Activated CD8-positive, alpha-beta T cell treated with anti-CD3 and anti-CD28 coated beads, Interleukin-2, amount 10 ng/mL, durations not matched to agents 7 days and 5 days (primary cell): Measurements from ENCODE around the gene POLR2F. TPM values are rescaled to one million over a fixed set of nuclear protein-coding genes. Genes with fewer than 3 reads are reported as not detected.

Experiments
- ATAC-seq: fragments of 150-1000 bp; cut with Tn5 transposase; one replicate; pipeline ENCODE4 v1.10.0; 2021; ENCODE audit warnings: moderate library complexity
- CTCF ChIA-PET: fragments of 350-600 bp; sonication (Branson Sonifier 250); formaldehyde crosslinking; loops from one replicate; lab custom pipeline; 2021; ENCODE audit warnings: antibody characterized with exemption; lab: Charles Lee
- POLR2A ChIA-PET: fragments of 350-600 bp; sonication (Branson Sonifier 250); formaldehyde crosslinking; loops from one replicate; lab custom pipeline; 2021; ENCODE audit warnings: antibody characterized with exemption; lab: Charles Lee
- DNase-seq: peaks from one replicate; pipeline ENCODE4 v3.0.0-alpha.2; 2020
- H3K27ac Mint-ChIP-seq: one replicate; pipeline ENCODE4 v1.8.0; 2021; ENCODE audit warnings: mild to moderate bottlenecking, mixed read lengths
- H3K27me3 Mint-ChIP-seq: one replicate; pipeline ENCODE4 v1.8.0; 2021; ENCODE audit warnings: low read depth, mixed read lengths
- H3K36me3 Mint-ChIP-seq: one replicate; pipeline ENCODE4 v1.8.0; 2021; ENCODE audit warnings: low read depth, mixed read lengths
- H3K4me1 Mint-ChIP-seq: one replicate; pipeline ENCODE4 v1.8.0; 2021; ENCODE audit warnings: low read depth, mixed read lengths
- H3K4me3 Mint-ChIP-seq: one replicate; pipeline ENCODE4 v1.8.0; 2021; ENCODE audit warnings: mild to moderate bottlenecking, mixed read lengths
- H3K9me3 Mint-ChIP-seq: one replicate; pipeline ENCODE4 v1.8.0; 2022; ENCODE audit warnings: mixed read lengths; ENCODE audit not compliant: insufficient read depth
- total RNA-seq, 2 experiments: library from RNA; stranded (reverse); gene quantifications; one replicate each; pipeline ENCODE4 v1.2.3, GENCODE V29; 2021

POLR2F gene
- total RNA-seq, 2 experiments from 2014 or later: 71.7 to 73.8 TPM

- H3K4me1 Mint-ChIP-seq: peaks cover 32% of the 10 kb centered on the region
These were observed 41.3 kb upstream of the POLR2F start for GRCh38 chr22:37912171-37912570.

GRCh38 chr22:37913233-37913721 is 40.2 kb upstream of the POLR2F start:
- H3K27ac Mint-ChIP-seq: no peak overlapping the region
- no peaks in the 10 kb centered on the region for H3K9me3 Mint-ChIP-seq
- no peak for DNase-seq
- H3K4me1 Mint-ChIP-seq: peaks cover 25% of the 10 kb centered on the region
- POLR2A ChIA-PET: interaction anchor here (0.6 kb wide), 1 partner anchor 1754 kb away, joined by 3 read pairs; no protein-coding TSS in a partner anchor
- H3K36me3 Mint-ChIP-seq: peaks cover 4% of the 10 kb centered on the region
- no peak overlapping the region for H3K4me3 Mint-ChIP-seq
- no peaks in the 10 kb centered on the region for H3K27me3 Mint-ChIP-seq
- no peak for ATAC-seq
- CTCF ChIA-PET: interaction anchor here (1.3 kb wide), 1 partner anchor 50 kb away, joined by 4 read pairs; no protein-coding TSS in a partner anchor

More at GRCh38 chr22:37912171-37912570, 41.3 kb upstream of the POLR2F start:
- ATAC-seq: peak; percentile 40
- H3K36me3 Mint-ChIP-seq: peaks cover 4% of the 10 kb centered on the region
- DNase-seq: no peak
- ChIA-PET CTCF (interaction anchor here (1.0 to 1.5 kb wide), 2 partner anchors 22 to 94 kb away, joined by 3 to 4 read pairs; no protein-coding TSS in a partner anchor), POLR2A (interaction anchor here (0.5 kb wide), 1 partner anchor 68 kb away, joined by 3 read pairs; no protein-coding TSS in a partner anchor)
- H3K4me3 Mint-ChIP-seq: no peak overlapping the region
- peak overlapping the region; percentile 39 for H3K27ac Mint-ChIP-seq
- no peaks in the 10 kb centered on the region for H3K27me3 Mint-ChIP-seq
- no peaks in the 10 kb centered on the region for H3K9me3 Mint-ChIP-seq

- POLR2A ChIA-PET: interaction anchor here (0.6 to 1.1 kb wide), 3 partner anchors 11 to 601 kb away, joined by 3 to 4 read pairs (median 4); partner anchors contain the start of gene MICALL1
These were observed 37.2 kb upstream of the POLR2F start for GRCh38 chr22:37916311-37916710.

GRCh38 chr22:37917874-37918548 is 35.5 kb upstream of the POLR2F start:
- ATAC-seq: no peak
- no peak for DNase-seq
- no peaks in the 10 kb centered on the region for H3K27me3 Mint-ChIP-seq
- H3K9me3 Mint-ChIP-seq: no peaks in the 10 kb centered on the region
- H3K4me3 Mint-ChIP-seq: no peak overlapping the region
- CTCF ChIA-PET: no interaction called here
- H3K36me3 Mint-ChIP-seq: peaks cover 9% of the 10 kb centered on the region
- POLR2A ChIA-PET: interaction anchor here (1.1 kb wide), 1 partner anchor 26 kb away, joined by 3 read pairs; no protein-coding TSS in a partner anchor
- peaks cover 13% of the 10 kb centered on the region for H3K4me1 Mint-ChIP-seq
- no peak overlapping the region for H3K27ac Mint-ChIP-seq

More at GRCh38 chr22:37916311-37916710, 37.2 kb upstream of the POLR2F start:
- Mint-ChIP-seq H3K36me3 (peaks cover 8% of the 10 kb centered on the region), H3K4me1 (peaks cover 25% of the 10 kb centered on the region), H3K4me3 (no peak overlapping the region), H3K27me3 (no peaks in the 10 kb centered on the region), H3K27ac (no peak overlapping the region), H3K9me3 (no peaks in the 10 kb centered on the region)
- DNase-seq (no peak), ATAC-seq (no peak)
- CTCF ChIA-PET: interaction anchor here (0.8 kb wide), 1 partner anchor 18 kb away, joined by 3 read pairs; no protein-coding TSS in a partner anchor

- DNase-seq (no peak), ATAC-seq (no peak)
- Mint-ChIP-seq H3K27ac (no peak overlapping the region), H3K4me1 (peaks cover 8% of the 10 kb centered on the region), H3K27me3 (no peaks in the 10 kb centered on the region), H3K36me3 (peaks cover 7% of the 10 kb centered on the region), H3K4me3 (no peak overlapping the region), H3K9me3 (no peaks in the 10 kb centered on the region)
- POLR2A ChIA-PET: interaction anchor here (1.1 kb wide), 1 partner anchor 26 kb away, joined by 3 read pairs; no protein-coding TSS in a partner anchor
- CTCF ChIA-PET: interaction anchor here (1.5 kb wide), 1 partner anchor 15 kb away, joined by 6 read pairs; no protein-coding TSS in a partner anchor
These were observed 34.8 kb upstream of the POLR2F start for GRCh38 chr22:37918580-37919270.

GRCh38 chr22:37920126-37920525 is 33.4 kb upstream of the POLR2F start:
- H3K36me3 Mint-ChIP-seq: peaks cover 7% of the 10 kb centered on the region
- peak overlapping the region; percentile 93 for H3K27ac Mint-ChIP-seq
- ChIA-PET POLR2A (interaction anchor here (1.0 kb wide), 1 partner anchor 14 kb away, joined by 3 read pairs; the partner anchor contains the start of gene MICALL1), CTCF (interaction anchor here (1.1 to 1.5 kb wide), 2 partner anchors 13 to 14 kb away, joined by 5 to 6 read pairs; no protein-coding TSS in a partner anchor)
- no peak for DNase-seq
- no peaks in the 10 kb centered on the region for H3K9me3 Mint-ChIP-seq
- peak; percentile 36 for ATAC-seq
- peak overlapping the region; percentile 56 for H3K4me3 Mint-ChIP-seq
- H3K4me1 Mint-ChIP-seq: peaks cover 8% of the 10 kb centered on the region
- H3K27me3 Mint-ChIP-seq: no peaks in the 10 kb centered on the region

GRCh38 chr22:37922191-37922590 is 31.3 kb upstream of the POLR2F start:
- peaks cover 8% of the 10 kb centered on the region for H3K4me1 Mint-ChIP-seq
- DNase-seq: no peak
- no peaks in the 10 kb centered on the region for H3K9me3 Mint-ChIP-seq
- H3K4me3 Mint-ChIP-seq: no peak overlapping the region
- peaks cover 7% of the 10 kb centered on the region for H3K36me3 Mint-ChIP-seq
- ATAC-seq: no peak
- POLR2A ChIA-PET: no interaction called here
- CTCF ChIA-PET: no interaction called here
- no peak overlapping the region for H3K27ac Mint-ChIP-seq
- no peaks in the 10 kb centered on the region for H3K27me3 Mint-ChIP-seq

GRCh38 chr22:37923927-37924326 is 29.6 kb upstream of the POLR2F start:
- no peak for DNase-seq
- H3K4me1 Mint-ChIP-seq: peaks cover 5% of the 10 kb centered on the region
- CTCF ChIA-PET: interaction anchor here (0.6 to 1.1 kb wide), 4 partner anchors 8 to 61 kb away, joined by 3 to 5 read pairs (median 3); no protein-coding TSS in a partner anchor
- no peaks in the 10 kb centered on the region for H3K27me3 Mint-ChIP-seq
- H3K4me3 Mint-ChIP-seq: no peak overlapping the region
- peaks cover 11% of the 10 kb centered on the region for H3K36me3 Mint-ChIP-seq
- ATAC-seq: no peak
- H3K9me3 Mint-ChIP-seq: no peaks in the 10 kb centered on the region
- no peak overlapping the region for H3K27ac Mint-ChIP-seq
- POLR2A ChIA-PET: no interaction called here

- Mint-ChIP-seq H3K27me3 (no peaks in the 10 kb centered on the region), H3K36me3 (peaks cover 14% of the 10 kb centered on the region), H3K4me3 (no peak overlapping the region), H3K27ac (no peak overlapping the region), H3K4me1 (peaks cover 5% of the 10 kb centered on the region), H3K9me3 (no peaks in the 10 kb centered on the region)
- CTCF ChIA-PET: interaction anchor here (0.6 to 1.1 kb wide), 2 partner anchors 10 to 39 kb away, joined by 3 to 5 read pairs; no protein-coding TSS in a partner anchor
- POLR2A ChIA-PET: no interaction called here
- no peak for ATAC-seq
- no peak for DNase-seq
These were observed 29.0 kb upstream of the POLR2F start for GRCh38 chr22:37924386-37925065.

- no peaks in the 10 kb centered on the region for H3K9me3 Mint-ChIP-seq
These were observed 28.2 kb upstream of the POLR2F start for GRCh38 chr22:37925330-37925729.

GRCh38 chr22:37925767-37926166 is 27.7 kb upstream of the POLR2F start:
- H3K27me3 Mint-ChIP-seq: no peaks in the 10 kb centered on the region
- no peaks in the 10 kb centered on the region for H3K9me3 Mint-ChIP-seq
- peaks cover 4% of the 10 kb centered on the region for H3K4me1 Mint-ChIP-seq
- peaks cover 10% of the 10 kb centered on the region for H3K36me3 Mint-ChIP-seq
- no peak overlapping the region for H3K4me3 Mint-ChIP-seq
- CTCF ChIA-PET: no interaction called here
- POLR2A ChIA-PET: interaction anchor here (1.3 kb wide), 1 partner anchor 29 kb away, joined by 4 read pairs; no protein-coding TSS in a partner anchor
- ATAC-seq: no peak
- no peak for DNase-seq
- H3K27ac Mint-ChIP-seq: no peak overlapping the region

More at GRCh38 chr22:37925330-37925729, 28.2 kb upstream of the POLR2F start:
- Mint-ChIP-seq H3K27me3 (no peaks in the 10 kb centered on the region), H3K27ac (no peak overlapping the region), H3K36me3 (peaks cover 10% of the 10 kb centered on the region), H3K4me1 (peaks cover under 1% of the 10 kb centered on the region), H3K4me3 (no peak overlapping the region)
- ChIA-PET CTCF (no interaction called here), POLR2A (interaction anchor here (1.3 kb wide), 1 partner anchor 29 kb away, joined by 4 read pairs; no protein-coding TSS in a partner anchor)
- ATAC-seq: no peak
- DNase-seq: no peak
